H9 (cell line): ENCODE measurements around the gene CYFIP1. TPM values are rescaled to one million over a fixed set of nuclear protein-coding genes. Genes with fewer than 3 reads are reported as not detected.

Source experiments
- DNase-seq: peaks from one replicate; pipeline ENCODE4 v3.0.0-alpha.2; 2017
- H2AFZ ChIP-seq: one replicate; pipeline ENCODE4 v1.6.1; 2013; ENCODE audit warnings: mild to moderate bottlenecking, low read length, control low read depth, moderate library complexity
- H2AK5ac ChIP-seq: 2 replicates; pipeline ENCODE4 v1.6.1; 2013; ENCODE audit warnings: low read length, control low read depth, mixed read lengths; ENCODE audit not compliant: insufficient read length
- H2BK120ac ChIP-seq: one replicate; pipeline ENCODE4 v1.6.1; 2013; ENCODE audit warnings: low read depth, mild to moderate bottlenecking, low read length, control low read depth, inconsistent platforms; ENCODE audit not compliant: poor library complexity, severe bottlenecking
- H2BK12ac ChIP-seq: 2 replicates; pipeline ENCODE4 v1.6.1; 2013; ENCODE audit warnings: low read length, control low read depth, mixed read lengths, low read depth; ENCODE audit not compliant: insufficient read length
- H2BK15ac ChIP-seq: 2 replicates; pipeline ENCODE4 v1.6.1; 2013; ENCODE audit warnings: low read depth, low read length, control low read depth
- H2BK20ac ChIP-seq: one replicate; pipeline ENCODE4 v1.6.1; 2013; ENCODE audit warnings: low read depth, mild to moderate bottlenecking, low read length, control low read depth, inconsistent platforms; ENCODE audit not compliant: poor library complexity, severe bottlenecking
- H2BK5ac ChIP-seq: 2 replicates; pipeline ENCODE4 v1.6.1; 2013; ENCODE audit warnings: low read length, control low read depth, mixed read lengths; ENCODE audit not compliant: insufficient read length
- H3K14ac ChIP-seq: 2 replicates; pipeline ENCODE4 v1.6.1; 2013; ENCODE audit warnings: low read length, control low read depth; ENCODE audit not compliant: insufficient read depth
- H3K18ac ChIP-seq: 2 replicates; pipeline ENCODE4 v1.6.1; 2013; ENCODE audit warnings: low read depth, mild to moderate bottlenecking, mixed read lengths, low read length, control low read depth; ENCODE audit not compliant: insufficient read length
- H3K23ac ChIP-seq: 2 replicates; pipeline ENCODE4 v1.6.1; 2013; ENCODE audit warnings: low read length, control low read depth, mixed read lengths, low read depth; ENCODE audit not compliant: insufficient read length
- H3K23me2 ChIP-seq: 2 replicates; pipeline ENCODE4 v1.6.1; 2013; ENCODE audit warnings: low read depth, mild to moderate bottlenecking, mixed read lengths, low read length, control low read depth; ENCODE audit not compliant: insufficient read length, poor library complexity, severe bottlenecking
- H3K27ac ChIP-seq: 2 replicates; pipeline ENCODE4 v1.5.1; 2013; ENCODE audit warnings: low read length, control low read depth, mixed read lengths, low read depth; ENCODE audit not compliant: insufficient read length
- H3K27me3 ChIP-seq: 2 replicates; pipeline ENCODE4 v1.6.1; 2013; ENCODE audit warnings: low read length, control low read depth, inconsistent platforms; ENCODE audit not compliant: insufficient read depth
- H3K4ac ChIP-seq: 2 replicates; pipeline ENCODE4 v1.6.1; 2013; ENCODE audit warnings: low read depth, mild to moderate bottlenecking, control low read depth, inconsistent platforms, low read length, moderate library complexity
- H3K4me1 ChIP-seq: 2 replicates; pipeline ENCODE4 v1.6.1; 2013; ENCODE audit warnings: low read length, control low read depth, inconsistent platforms; ENCODE audit not compliant: insufficient read depth
- H3K4me2 ChIP-seq: 2 replicates; pipeline ENCODE4 v1.6.1; 2013; ENCODE audit warnings: low read length, control low read depth, mixed read lengths; ENCODE audit not compliant: insufficient read length, insufficient read depth
- H3K56ac ChIP-seq: 2 replicates; pipeline ENCODE4 v1.6.1; 2013; ENCODE audit warnings: low read depth, mild to moderate bottlenecking, mixed read lengths, low read length, control low read depth; ENCODE audit not compliant: insufficient read length
- H3K79me1 ChIP-seq: 2 replicates; pipeline ENCODE4 v1.6.1; 2013; ENCODE audit warnings: low read depth, mild to moderate bottlenecking, moderate library complexity, low read length, control low read depth, inconsistent platforms; ENCODE audit not compliant: insufficient read depth, poor library complexity, severe bottlenecking
- H3K79me2 ChIP-seq: 2 replicates; pipeline ENCODE4 v1.6.1; 2013; ENCODE audit warnings: low read length, control low read depth, inconsistent platforms; ENCODE audit not compliant: insufficient read depth
- H3K9ac ChIP-seq: 2 replicates; pipeline ENCODE4 v1.6.1; 2013; ENCODE audit warnings: low read length, control low read depth, mixed read lengths; ENCODE audit not compliant: insufficient read length; ENCODE audit errors: extremely low read depth
- H3K9me3 ChIP-seq: one replicate; pipeline ENCODE4 v1.6.1; 2013; ENCODE audit warnings: low read depth, low read length, inconsistent platforms; ENCODE audit not compliant: control insufficient read depth
- H3T11ph ChIP-seq: one replicate; pipeline ENCODE4 v1.6.1; 2013; ENCODE audit warnings: mild to moderate bottlenecking, low read length, control low read depth, inconsistent platforms
- H4K20me1 ChIP-seq: one replicate; pipeline ENCODE4 v1.6.1; 2013; ENCODE audit not compliant: control insufficient read depth, insufficient read length, insufficient read depth
- H4K5ac ChIP-seq: 2 replicates; pipeline ENCODE4 v1.6.1; 2013; ENCODE audit warnings: low read depth, mild to moderate bottlenecking, mixed read lengths, low read length, control low read depth; ENCODE audit not compliant: insufficient read length
- H4K8ac ChIP-seq: replicated peaks from 2 replicates; pipeline ENCODE4 v1.6.1; 2013; ENCODE audit warnings: low read length, control low read depth, mixed read lengths, low read depth; ENCODE audit not compliant: insufficient read length
- H4K91ac ChIP-seq: 2 replicates; pipeline ENCODE4 v1.6.1; 2013; ENCODE audit warnings: low read depth, mild to moderate bottlenecking, moderate library complexity, mixed read lengths, low read length, control low read depth; ENCODE audit not compliant: insufficient read length
- H3K27ac Mint-ChIP-seq, 3 experiments: 2 replicates in 2 of 3; 3 replicates in 1 of 3; pipeline ENCODE4 v1.8.0; 2020 to 2021; ENCODE audit warnings: mixed read lengths in 3 of 3, mild to moderate bottlenecking in 1 of 3, moderate library complexity in 1 of 3
- H3K27me3 Mint-ChIP-seq: 2 replicates; pipeline ENCODE4 v1.8.0; 2021; ENCODE audit warnings: low read depth, mild to moderate bottlenecking, moderate library complexity, mixed read lengths
- H3K36me3 Mint-ChIP-seq, 3 experiments: 2 replicates in 2 of 3; 3 replicates in 1 of 3; pipeline ENCODE4 v1.8.0; 2020 to 2021; ENCODE audit warnings: low read depth in 3 of 3, mixed read lengths in 3 of 3; ENCODE audit not compliant: insufficient read depth in 1 of 3
- H3K4me1 Mint-ChIP-seq, 2 experiments: 2 replicates each; pipeline ENCODE4 v1.8.0; 2020; ENCODE audit warnings: mixed read lengths in 2 of 2
- H3K4me3 Mint-ChIP-seq, 2 experiments: 2 replicates in 1 of 2; 3 replicates in 1 of 2; pipeline ENCODE4 v1.8.0; 2020 to 2021; ENCODE audit warnings: mild to moderate bottlenecking in 2 of 2, mixed read lengths in 2 of 2, moderate library complexity in 1 of 2
- H3K9me3 Mint-ChIP-seq, 2 experiments: 2 replicates in 1 of 2; 3 replicates in 1 of 2; pipeline ENCODE4 v1.8.0; 2020; ENCODE audit warnings: mild to moderate bottlenecking in 2 of 2, mixed read lengths in 2 of 2, moderate library complexity in 1 of 2
- WGBS: extraction: QIAGEN DNeasy Blood & Tissue Kit; methylation state at CpG from one replicate; pipeline ENCODE4 v1.1.7; 2013; ENCODE audit warnings: missing lambda C conversion rate, low lambda C conversion rate, mixed read lengths; ENCODE audit not compliant: insufficient read length; ENCODE audit errors: extremely low coverage; 5-methylcytosine and 5-hydroxymethylcytosine counted together
- total RNA-seq: library from RNA; stranded (reverse); gene quantifications from 2 replicates; pipeline ENCODE4 v1.2.1, GENCODE V29; 2021
- TF ChIP-seq, protein P1 (sequence below): fragments of 200-600 bp; sonication (generic); conservative IDR thresholded peaks from 3 replicates; pipeline ENCODE4 v1.8.0; 2021; ENCODE audit warnings: antibody characterized with exemption, mild to moderate bottlenecking

Gene CYFIP1
- total RNA-seq, 1 experiment from 2014 or later = 71.2 TPM

DNA sequence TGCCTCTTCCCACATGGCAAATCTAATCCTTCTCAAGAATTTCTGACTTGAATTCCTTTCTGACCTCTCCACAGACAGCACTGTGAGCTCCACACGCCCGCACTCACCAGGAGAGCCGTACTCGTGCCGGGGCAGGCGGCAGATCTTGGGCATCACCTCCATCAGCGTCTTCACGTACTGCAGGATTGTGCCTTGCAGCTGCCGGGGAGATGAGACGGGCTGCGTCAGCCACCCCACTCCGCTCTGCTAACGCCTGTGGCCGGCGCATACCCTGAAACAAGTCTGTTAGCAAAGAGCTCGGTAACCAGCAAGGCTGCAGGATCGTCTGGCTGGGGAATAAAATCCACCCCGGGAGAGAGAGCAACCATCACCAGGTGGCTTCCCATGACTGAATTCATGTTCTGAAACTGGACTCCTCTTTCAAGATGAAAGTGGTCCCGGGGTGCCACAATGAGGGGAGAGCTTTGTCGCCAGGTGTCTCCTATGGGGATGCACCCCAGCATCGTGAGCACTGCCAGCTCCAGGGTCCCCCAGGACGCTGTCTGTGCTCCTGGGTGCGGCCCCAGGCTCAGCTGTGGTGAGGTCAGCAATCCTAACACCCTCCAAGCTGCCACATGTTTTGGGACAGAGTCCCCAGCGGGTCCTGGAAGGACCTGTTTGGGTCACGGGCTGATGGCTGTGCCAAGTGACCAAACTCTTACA, 98.3 kb downstream of the CYFIP1 start:
- Histone ChIP-seq H2AK5ac (no peak overlapping the region), H2BK120ac (no peak overlapping the region), H2AFZ (no peak overlapping the region), H4K8ac (no peak overlapping the region), H3K14ac (no peak overlapping the region), H2BK5ac (no peak overlapping the region), H3K79me2 (no peaks in the 10 kb centered on the region), H2BK12ac (no peak overlapping the region), H3K23ac (no peak overlapping the region), H2BK15ac (no peak overlapping the region), H3K56ac (no peak overlapping the region), H3K18ac (no peak overlapping the region), H3K79me1 (no peaks in the 10 kb centered on the region), H3K23me2 (no peaks in the 10 kb centered on the region), H3K27ac (no peak overlapping the region), H4K5ac (no peak overlapping the region), H3K4ac (no peak overlapping the region), H3K27me3 (no peaks in the 10 kb centered on the region), H3K9me3 (no peaks in the 10 kb centered on the region), H3K9ac (no peak overlapping the region), H2BK20ac (no peak overlapping the region), H3K4me1 (no peaks in the 10 kb centered on the region; the same call in 1 of the 2 replicates), H4K91ac (no peak overlapping the region), H3K4me2 (no peak overlapping the region), H3T11ph (no peak overlapping the region), H4K20me1 (no peaks in the 10 kb centered on the region)
- Mint-ChIP-seq H3K9me3 (peaks cover 0 to 5% of the 10 kb centered on the region in 2 experiments; a peak in 4 of 5 replicates), H3K27ac (peak overlapping the region; percentile 11 to 40 (median 33); a peak in 2 of 7 replicates), H3K36me3 (peaks cover 29 to 41% (median 36%) of the 10 kb centered on the region in 3 experiments), H3K27me3 (no peaks in the 10 kb centered on the region), H3K4me3 (no peak overlapping the region), H3K4me1 (peaks cover 4% of the 10 kb centered on the region in 2 experiments)
- no CpG with 5 or more reads among the region's 25 CpGs for WGBS
- TF ChIP-seq, protein P1, sequence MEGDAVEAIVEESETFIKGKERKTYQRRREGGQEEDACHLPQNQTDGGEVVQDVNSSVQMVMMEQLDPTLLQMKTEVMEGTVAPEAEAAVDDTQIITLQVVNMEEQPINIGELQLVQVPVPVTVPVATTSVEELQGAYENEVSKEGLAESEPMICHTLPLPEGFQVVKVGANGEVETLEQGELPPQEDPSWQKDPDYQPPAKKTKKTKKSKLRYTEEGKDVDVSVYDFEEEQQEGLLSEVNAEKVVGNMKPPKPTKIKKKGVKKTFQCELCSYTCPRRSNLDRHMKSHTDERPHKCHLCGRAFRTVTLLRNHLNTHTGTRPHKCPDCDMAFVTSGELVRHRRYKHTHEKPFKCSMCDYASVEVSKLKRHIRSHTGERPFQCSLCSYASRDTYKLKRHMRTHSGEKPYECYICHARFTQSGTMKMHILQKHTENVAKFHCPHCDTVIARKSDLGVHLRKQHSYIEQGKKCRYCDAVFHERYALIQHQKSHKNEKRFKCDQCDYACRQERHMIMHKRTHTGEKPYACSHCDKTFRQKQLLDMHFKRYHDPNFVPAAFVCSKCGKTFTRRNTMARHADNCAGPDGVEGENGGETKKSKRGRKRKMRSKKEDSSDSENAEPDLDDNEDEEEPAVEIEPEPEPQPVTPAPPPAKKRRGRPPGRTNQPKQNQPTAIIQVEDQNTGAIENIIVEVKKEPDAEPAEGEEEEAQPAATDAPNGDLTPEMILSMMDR = no peak
- no peak for DNase-seq
